ENCODE measurements around the gene GJE1.

DNA sequence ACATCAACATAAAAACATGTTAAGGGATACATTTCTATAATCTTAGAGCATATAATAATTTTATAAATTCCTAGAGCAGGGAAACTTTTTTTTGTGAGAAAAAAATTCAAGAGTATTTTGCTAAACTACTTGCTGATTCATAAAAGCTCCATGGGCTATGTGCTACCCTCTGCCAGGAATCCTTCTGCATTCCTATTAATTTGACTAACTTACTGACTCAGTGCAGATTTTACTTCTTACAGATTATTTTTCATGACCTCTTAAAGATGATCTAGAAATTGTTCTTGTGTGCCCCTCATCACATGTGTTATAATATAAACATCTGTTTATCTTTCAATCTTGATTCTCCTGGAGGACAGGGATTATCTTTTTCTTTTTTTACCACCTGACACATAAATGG is 20.0 kb downstream of the GJE1 start:
- no peak for TF ChIP-seq REST (IDR thresholded peaks at IDR 0.05; ENCODE audit: insufficient read depth in 1 of 2, low read depth in 2 of 2, low read length in 1 of 2)
- no peak for TF ChIP-seq CTCF (IDR thresholded peaks at IDR 0.05)

Data from Panc1 (cell line).